ENCODE data around the gene VASN.
"Not testable (repeated sequence)": the region's sequence is repeated elsewhere in the genome, so short reads cannot be mapped to it uniquely, and the experiment has no call there.

Gene VASN

DNA sequence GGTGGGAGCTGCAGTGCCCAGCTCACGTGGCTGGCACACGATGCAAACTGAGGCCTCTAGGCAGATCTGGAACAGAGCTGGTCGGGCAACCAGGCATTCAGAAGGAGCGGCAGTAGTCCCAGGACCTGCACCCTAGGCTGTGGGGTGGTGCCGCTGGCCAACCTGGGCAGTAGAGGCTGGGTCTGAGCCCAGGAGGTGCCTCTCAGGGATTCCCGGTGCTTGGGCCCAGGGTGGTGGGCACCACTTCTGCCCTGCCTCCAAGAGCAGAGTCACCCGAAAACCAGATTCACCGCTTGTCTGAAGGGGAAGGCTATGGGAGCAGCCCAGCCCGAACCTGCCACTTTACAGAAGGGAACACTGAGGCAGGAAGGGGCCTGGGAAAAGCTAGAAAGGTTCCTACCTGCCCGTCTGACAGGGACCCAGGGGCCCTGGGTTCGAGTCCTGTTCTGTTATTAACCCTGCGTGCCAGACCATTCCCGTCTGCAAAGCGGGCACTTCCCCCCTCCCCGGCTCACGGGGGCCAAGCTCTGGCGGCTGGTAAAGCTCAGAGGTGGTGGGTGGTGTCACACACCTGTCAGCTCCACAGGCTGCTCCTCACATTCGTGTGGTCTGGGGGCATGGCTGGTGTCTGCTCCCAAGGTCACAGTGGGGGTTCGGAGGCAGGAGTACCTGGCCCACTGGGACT, 38.9 kb upstream of the VASN start:
- DNase-seq (ENCODE audit: extremely low read depth, low read depth) = no peak
- H3K4me3 ChIP-seq (replicated peaks; ENCODE audit: low read depth, low read length) = no peak overlapping the region
- TF ChIP-seq, protein P1, sequence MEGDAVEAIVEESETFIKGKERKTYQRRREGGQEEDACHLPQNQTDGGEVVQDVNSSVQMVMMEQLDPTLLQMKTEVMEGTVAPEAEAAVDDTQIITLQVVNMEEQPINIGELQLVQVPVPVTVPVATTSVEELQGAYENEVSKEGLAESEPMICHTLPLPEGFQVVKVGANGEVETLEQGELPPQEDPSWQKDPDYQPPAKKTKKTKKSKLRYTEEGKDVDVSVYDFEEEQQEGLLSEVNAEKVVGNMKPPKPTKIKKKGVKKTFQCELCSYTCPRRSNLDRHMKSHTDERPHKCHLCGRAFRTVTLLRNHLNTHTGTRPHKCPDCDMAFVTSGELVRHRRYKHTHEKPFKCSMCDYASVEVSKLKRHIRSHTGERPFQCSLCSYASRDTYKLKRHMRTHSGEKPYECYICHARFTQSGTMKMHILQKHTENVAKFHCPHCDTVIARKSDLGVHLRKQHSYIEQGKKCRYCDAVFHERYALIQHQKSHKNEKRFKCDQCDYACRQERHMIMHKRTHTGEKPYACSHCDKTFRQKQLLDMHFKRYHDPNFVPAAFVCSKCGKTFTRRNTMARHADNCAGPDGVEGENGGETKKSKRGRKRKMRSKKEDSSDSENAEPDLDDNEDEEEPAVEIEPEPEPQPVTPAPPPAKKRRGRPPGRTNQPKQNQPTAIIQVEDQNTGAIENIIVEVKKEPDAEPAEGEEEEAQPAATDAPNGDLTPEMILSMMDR (IDR thresholded peaks at IDR 0.05; ENCODE audit: low read depth, low read length, missing control alignments) = no peak

DNA sequence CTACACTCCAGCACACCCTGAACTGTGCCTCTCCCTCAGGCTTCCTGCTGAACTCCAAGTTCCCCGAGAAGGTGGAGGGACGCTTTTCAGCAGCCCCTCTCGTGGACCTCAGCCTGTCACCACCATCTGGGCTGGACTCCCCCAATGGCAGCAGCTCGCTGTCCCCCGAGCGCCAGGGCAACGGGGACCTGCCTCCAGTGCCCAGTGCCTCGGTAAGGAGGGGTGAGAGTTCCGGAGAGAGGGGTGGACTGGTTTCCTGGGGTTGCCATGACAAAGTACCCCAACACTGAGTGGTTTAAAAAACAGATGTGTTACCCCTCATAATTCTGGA, 38.4 kb upstream of the VASN start:
- H3K4me3 ChIP-seq (replicated peaks; ENCODE audit: low read depth, low read length) = no peak overlapping the region
- TF ChIP-seq, protein P1 (IDR thresholded peaks at IDR 0.05; ENCODE audit: low read depth, low read length, missing control alignments) = no peak
- DNase-seq (ENCODE audit: extremely low read depth, low read depth) = no peak

DNA sequence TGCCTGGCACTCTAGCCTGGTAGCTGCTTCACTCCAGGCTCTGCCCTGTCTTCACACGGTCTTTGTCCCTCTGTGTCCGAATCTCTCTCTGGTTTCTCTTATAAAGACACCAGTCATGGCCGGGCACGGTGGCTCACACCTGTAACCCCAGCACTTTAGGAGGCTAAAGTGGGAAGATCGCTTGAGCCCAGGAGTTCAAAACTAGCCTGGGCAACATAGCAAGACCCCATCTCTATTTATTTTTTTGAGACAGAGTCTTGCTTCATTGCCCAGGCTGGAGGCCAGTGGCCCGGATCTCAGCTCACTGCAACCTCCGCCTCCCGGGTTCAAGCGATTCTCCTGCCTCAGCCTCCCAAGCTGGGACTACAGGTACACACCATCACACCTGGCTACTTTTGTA, 37.9 kb upstream of the VASN start:
- H3K4me3 ChIP-seq (replicated peaks; ENCODE audit: low read depth, low read length); DNase-seq (ENCODE audit: extremely low read depth, low read depth): not testable (repeated sequence)

DNA sequence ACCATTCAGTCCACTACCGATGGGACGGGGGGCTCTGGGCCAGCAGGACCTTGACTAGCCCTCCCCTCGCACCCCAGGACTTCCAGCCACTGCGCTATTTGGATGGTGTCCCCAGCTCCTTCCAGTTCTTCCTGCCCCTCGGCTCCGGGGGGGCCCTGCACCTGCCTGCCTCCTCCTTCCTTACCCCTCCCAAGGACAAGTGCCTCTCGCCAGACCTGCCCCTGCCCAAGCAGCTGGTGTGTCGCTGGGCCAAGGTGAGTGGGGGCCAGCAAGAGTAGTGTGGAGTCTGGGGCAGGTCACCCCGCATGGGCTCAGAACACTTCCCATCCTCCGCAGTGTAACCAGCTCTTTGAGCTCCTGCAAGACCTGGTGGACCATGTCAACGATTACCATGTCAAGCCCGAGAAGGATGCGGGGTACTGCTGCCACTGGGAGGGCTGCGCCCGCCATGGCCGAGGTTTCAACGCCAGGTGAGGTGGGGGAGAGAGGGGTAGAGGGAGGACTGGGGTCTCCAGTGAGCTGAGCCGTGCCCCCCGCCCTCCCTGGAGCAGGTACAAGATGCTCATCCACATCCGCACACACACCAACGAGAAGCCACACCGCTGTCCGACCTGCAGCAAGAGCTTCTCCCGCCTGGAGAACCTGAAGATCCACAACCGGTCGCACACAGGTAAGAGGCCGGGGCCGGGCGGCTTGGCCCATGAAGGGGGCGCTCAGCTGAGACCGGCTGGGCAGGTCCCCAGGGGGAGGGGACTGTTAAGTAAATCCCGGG, 36.7 kb upstream of the VASN start:
- no peak overlapping the region for H3K4me3 ChIP-seq (replicated peaks; ENCODE audit: low read depth, low read length)
- DNase-seq (ENCODE audit: extremely low read depth, low read depth) = no peak
- TF ChIP-seq, protein P1 (IDR thresholded peaks at IDR 0.05; ENCODE audit: low read depth, low read length, missing control alignments) = no peak

DNA sequence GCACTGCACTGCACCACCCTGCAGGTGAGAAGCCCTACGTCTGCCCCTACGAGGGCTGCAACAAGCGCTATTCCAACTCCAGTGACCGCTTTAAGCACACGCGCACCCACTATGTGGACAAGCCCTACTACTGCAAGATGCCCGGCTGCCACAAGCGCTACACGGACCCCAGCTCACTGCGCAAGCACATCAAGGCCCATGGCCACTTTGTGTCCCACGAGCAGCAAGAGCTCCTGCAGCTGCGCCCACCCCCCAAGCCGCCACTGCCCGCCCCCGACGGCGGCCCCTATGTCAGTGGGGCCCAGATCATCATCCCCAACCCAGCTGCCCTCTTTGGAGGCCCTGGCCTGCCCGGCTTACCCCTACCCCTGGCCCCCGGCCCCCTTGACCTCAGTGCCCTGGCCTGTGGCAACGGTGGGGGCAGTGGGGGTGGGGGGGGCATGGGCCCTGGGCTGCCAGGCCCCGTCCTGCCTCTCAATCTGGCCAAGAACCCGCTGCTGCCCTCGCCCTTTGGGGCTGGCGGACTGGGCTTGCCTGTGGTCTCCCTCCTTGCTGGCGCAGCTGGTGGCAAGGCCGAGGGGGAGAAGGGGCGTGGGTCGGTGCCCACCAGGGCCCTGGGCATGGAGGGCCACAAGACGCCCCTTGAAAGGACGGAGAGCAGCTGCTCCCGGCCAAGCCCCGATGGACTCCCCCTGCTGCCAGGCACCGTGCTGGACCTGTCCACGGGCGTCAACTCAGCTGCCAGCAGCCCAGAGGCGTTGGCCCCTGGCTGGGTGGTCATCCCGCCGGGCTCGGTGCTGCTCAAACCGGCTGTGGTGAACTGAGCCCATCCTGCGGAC, 34.7 kb upstream of the VASN start:
- TF ChIP-seq, protein P1 (IDR thresholded peaks at IDR 0.05; ENCODE audit: low read depth, low read length, missing control alignments) = no peak
- no peak overlapping the region for H3K4me3 ChIP-seq (replicated peaks; ENCODE audit: low read depth, low read length)
- DNase-seq (ENCODE audit: extremely low read depth, low read depth) = no peak

DNA sequence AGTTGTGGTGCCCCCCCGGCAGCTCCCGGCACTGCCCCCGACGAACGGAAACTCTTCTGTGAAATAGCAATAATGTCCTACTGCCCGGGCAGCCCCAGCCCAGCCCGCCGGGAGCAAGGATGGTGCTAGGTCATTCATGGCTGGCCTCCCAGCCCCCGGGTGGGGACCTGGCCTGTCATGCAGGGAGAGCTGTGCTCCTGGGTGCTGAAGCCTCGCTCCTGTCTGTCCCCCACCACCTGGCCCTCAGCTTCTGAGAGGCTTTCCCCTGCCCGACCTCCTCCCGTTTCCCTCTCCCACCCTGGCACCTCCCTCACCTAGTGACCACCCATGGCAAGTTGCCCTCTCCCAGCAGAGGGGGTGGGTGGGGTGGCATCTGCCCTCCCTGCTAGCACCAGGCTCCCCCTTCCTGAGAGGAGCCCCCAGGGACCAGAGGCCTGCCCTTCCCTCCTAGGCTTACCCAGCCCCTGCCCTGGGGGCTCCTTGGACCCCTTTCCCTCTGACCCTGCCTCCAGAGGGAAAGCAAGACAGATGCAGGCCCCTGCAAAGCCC, 34.0 kb upstream of the VASN start:
- no peak for DNase-seq (ENCODE audit: extremely low read depth, low read depth)
- TF ChIP-seq, protein P1 (IDR thresholded peaks at IDR 0.05; ENCODE audit: low read depth, low read length, missing control alignments) = no peak
- no peak overlapping the region for H3K4me3 ChIP-seq (replicated peaks; ENCODE audit: low read depth, low read length)

Data from HFF-Myc (cell line).